Thyroid gland (tissue), 4 donors: Measurements from ENCODE around the gene ZNF507.

Experiments
- POLR2A ChIP-seq, 2 donors: fragments of 450-650 bp; IDR thresholded peaks; one replicate each; pipeline ENCODE4 v1.6.1; 2017; ENCODE audit warnings: antibody characterized with exemption in 2 of 2, mild to moderate bottlenecking in 2 of 2, moderate library complexity in 1 of 2
- TF ChIP-seq, protein P1 (sequence below), 6 experiments: fragments of 200-600 bp in 3 of 6; fragments of 450-650 bp in 3 of 6; sonication (generic) in 3 of 6; IDR thresholded peaks; one replicate each; pipeline ENCODE4 v1.5.1; 2016 to 2019; ENCODE audit warnings: antibody characterized with exemption in 6 of 6, mild to moderate bottlenecking in 2 of 6, inconsistent platforms in 1 of 6, moderate library complexity in 1 of 6

DNA sequence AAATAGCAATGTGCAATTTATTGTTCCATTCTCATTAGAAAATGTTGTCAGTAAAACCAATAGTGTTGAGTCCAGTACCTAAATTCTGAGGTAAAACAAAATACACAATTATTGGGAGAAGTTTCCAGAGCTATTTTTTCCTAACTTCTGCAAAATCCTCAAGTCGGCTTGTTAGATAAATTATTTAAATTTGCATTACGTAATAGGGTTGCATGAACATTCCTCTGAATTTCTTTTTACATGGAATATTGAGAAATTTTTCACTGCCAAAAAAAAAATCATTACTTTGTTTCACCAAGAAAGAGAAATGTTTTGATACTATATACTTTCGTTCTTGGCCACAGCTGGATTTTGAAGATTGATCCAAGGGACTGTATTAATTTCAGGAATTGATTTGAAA is 1.5 kb downstream of the ZNF507 start:
- TF ChIP-seq, protein P1, sequence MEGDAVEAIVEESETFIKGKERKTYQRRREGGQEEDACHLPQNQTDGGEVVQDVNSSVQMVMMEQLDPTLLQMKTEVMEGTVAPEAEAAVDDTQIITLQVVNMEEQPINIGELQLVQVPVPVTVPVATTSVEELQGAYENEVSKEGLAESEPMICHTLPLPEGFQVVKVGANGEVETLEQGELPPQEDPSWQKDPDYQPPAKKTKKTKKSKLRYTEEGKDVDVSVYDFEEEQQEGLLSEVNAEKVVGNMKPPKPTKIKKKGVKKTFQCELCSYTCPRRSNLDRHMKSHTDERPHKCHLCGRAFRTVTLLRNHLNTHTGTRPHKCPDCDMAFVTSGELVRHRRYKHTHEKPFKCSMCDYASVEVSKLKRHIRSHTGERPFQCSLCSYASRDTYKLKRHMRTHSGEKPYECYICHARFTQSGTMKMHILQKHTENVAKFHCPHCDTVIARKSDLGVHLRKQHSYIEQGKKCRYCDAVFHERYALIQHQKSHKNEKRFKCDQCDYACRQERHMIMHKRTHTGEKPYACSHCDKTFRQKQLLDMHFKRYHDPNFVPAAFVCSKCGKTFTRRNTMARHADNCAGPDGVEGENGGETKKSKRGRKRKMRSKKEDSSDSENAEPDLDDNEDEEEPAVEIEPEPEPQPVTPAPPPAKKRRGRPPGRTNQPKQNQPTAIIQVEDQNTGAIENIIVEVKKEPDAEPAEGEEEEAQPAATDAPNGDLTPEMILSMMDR (IDR thresholded peaks at IDR 0.05) = no peak
- TF ChIP-seq POLR2A (IDR thresholded peaks at IDR 0.05) = no peak
